T47D (cell line): ENCODE measurements around the gene FAM53A.

Experiments used
- DNase-seq, 2 experiments: peaks; one replicate each; pipeline versions ENCODE4 v3.0.0 to v3.0.0-alpha.2; 2011 to 2012; ENCODE audit warnings: low read depth in 1 of 2, low spot score in 1 of 2
- JUND ChIP-seq: IDR thresholded peaks from 2 replicates; pipeline ENCODE4 v1.6.1; 2012; ENCODE audit warnings: low read depth
- in situ Hi-C: cut with HindIII; loops from 2 replicates; pipeline ENCODE4 v1.10.0; 2016; ENCODE audit warnings: low sequenced_read_pairs, low pct_unique_long_range_greater_than_20kb

FAM53A gene, protein sequence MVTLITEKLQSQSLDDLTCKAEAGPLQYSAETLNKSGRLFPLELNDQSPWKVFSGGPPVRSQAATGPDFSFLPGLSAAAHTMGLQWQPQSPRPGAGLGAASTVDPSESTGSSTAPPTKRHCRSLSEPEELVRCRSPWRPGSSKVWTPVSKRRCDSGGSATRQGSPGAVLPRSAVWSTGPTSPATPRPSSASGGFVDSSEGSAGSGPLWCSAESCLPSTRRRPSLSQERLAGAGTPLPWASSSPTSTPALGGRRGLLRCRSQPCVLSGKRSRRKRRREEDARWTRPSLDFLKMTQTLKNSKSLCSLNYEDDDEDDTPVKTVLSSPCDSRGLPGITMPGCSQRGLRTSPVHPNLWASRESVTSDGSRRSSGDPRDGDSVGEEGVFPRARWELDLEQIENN

DNA sequence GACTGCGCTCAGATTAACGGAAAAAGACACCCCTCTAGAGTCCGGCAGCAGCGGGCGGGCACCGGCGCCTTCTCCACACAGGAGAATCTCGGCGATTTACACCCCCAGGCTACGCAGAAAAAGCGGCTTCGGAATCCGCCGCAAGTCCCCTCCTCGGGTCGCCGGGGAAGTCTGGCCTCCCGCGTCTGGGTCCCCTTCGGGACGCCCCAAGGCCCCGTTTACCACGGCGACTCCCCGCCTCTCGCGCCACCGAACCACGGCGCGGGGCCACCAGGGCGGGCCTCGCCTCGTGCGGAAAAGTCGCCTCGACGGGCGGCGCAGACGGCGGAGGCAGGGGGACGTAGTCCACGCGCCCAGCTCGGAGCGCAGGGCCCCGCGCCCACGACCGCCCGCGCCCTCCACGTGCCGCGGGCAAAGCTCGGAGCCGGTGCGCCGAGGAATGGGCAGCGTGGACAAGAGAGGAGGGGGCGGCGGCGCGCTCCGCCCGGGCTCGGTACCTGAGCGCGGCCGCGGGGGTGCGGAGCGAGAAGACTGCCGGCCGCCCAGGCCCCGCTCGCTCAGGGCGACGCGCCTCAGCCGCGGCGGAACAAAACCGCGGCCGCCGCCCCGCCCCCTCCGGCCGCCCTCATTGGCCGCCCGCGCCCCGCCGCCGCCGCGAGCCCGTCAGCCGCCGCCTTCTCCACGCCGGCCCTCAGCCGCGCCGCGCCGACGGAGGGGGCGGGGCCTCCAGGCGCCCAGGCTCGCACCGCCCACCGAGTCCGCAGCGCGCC, at the start of gene FAM53A:
Gene FAM53A, minus strand, starts transcription at position 578 of the 770 bp plus-strand sequence. CDS start 15,572 bp downstream, outside the sequence.
- DNase-seq = peak; percentile 86 to 94
- in situ Hi-C loops = no loop called here
- no peak for TF ChIP-seq JUND

DNA sequence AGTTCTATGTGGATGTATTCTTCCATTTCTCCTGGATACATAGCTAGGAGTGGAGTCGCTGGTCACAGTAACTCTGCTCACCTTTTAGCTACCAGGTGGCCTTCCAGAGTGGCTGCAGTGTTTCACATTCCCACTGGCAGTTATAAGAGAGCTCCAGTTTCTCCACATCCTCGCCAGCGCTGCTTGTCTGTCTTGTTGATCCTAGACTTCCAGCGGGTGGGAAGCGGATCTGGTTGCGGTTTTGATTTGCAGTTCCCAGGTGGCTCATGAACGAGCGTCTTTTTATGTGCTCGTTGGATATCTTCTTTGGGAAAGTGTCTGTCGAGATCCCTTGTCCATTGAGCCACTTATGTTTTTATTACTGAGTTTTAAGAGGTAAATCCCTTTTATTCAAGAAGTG, 48.8 kb upstream of the FAM53A start:
- in situ Hi-C loops = no loop called here
- no peak for DNase-seq
- TF ChIP-seq JUND = no peak

DNA sequence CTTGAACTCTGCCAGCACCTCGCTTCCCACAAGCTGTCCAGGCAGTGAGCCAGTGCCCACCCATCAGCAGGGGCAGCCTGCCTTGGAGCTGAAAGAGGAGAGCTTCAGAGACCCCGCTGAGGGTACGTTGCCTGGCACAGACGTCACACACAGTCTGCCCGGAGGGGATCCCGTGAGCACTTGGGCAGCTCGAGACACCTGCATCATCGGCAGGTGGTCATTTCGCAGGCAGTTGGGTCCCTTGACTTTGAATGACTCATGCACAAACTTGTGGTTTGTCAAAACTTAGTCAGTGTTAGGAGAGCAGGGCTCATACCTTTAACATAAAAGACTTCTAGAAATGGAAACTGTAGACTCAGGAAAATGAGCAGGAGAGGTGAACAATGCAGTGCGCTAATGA, 47.1 kb upstream of the FAM53A start:
- DNase-seq = no peak
- TF ChIP-seq JUND = no peak
- in situ Hi-C loops = no loop called here

DNA sequence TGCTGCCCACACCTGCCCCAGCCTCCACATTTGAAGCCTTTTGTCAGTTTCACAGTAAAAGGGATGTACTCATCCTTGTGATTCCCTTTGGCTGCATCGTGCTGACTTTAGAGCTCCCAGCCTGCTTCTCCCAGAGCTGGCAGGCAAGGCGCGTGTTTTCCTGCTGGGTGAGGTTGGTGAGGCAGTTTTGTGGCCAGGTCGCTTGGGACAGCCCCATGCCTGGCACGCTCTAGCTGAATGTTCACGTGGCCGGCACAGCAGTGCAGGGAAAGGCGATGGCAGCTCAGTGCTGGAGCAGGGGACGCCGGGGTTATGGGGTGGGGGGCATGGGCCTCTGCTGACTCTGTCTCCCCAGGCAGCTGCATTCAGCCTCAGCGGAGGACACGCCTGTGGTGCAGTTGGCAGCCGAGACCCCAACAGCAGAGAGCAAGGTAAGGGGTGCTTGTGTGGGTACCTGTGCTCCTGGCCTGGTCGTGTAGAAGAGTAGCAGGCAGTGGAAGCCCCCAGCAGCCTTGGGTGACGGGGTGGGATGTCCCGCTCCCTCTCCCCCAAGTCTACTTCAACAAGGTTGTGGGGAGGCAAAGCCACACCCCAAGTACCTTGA, 46.5 kb upstream of the FAM53A start:
- in situ Hi-C loops = no loop called here
- no peak for DNase-seq
- no peak for TF ChIP-seq JUND

DNA sequence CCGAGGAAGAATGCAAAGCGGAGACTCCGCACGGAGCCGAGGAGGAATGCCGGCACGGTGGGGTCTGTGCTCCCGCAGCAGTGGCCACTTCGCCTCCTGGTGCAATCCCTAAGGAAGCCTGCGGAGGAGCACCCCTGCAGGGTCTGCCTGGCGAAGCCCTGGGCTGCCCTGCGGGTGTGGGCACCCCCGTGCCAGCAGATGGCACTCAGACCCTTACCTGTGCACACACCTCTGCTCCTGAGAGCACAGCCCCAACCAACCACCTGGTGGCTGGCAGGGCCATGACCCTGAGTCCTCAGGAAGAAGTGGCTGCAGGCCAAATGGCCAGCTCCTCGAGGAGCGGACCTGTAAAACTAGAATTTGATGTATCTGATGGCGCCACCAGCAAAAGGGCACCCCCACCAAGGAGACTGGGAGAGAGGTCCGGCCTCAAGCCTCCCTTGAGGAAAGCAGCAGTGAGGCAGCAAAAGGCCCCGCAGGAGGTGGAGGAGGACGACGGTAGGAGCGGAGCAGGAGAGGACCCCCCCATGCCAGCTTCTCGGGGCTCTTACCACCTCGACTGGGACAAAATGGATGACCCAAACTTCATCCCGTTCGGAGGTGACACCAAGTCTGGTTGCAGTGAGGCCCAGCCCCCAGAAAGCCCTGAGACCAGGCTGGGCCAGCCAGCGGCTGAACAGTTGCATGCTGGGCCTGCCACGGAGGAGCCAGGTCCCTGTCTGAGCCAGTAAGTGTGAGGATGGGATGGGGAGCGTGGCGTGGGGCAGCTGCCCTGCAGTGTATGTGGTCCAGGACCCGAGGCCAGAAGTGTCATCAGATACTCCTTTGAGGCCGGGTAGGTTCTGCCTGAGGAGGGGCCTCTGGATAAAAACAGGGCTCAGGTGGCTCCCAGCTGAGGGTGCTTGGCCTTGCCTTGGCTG, 44.2 kb upstream of the FAM53A start:
- no peak for DNase-seq
- no peak for TF ChIP-seq JUND
- in situ Hi-C loops = no loop called here

DNA sequence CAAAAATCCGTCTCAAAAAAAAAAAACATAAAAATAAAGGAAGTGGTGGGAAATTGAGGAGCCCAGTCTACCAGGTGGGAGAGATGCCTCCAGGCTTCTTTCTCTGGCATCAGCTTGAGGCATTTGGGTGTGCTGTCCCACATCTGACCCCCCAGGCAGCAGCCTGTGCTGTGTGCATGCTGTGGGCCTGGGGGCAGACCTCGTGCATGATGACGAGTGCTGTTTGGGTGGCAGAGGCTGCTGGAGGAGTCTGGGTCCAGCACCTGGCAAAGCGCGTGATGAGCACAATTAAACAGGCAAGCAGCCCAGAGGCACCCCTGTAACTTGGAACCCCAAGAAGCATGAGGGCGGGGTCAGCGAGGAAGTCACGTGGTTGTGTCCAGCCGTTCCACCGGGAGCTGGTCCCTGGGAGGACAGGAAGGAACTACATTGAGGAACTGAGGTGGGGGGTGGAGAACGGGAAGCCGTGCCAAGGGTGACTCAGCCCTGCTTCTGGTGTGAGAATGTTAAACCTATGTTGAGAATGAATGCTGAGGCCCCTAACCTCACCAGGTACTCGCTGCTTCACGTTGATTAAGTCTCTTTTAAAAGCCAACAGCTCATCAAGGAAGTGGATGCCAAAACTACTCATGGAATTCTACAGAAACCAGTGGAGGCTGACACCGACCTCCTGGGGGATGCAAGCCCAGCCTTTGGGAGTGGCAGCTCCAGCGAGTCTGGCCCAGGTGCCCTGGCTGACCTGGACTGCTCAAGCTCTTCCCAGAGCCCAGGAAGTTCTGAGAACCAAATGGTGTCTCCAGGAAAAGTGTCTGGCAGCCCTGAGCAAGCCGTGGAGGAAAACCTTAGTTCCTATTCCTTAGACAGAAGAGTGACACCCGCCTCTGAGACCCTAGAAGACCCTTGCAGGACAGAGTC, 43.3 kb upstream of the FAM53A start:
- in situ Hi-C loops = no loop called here
- DNase-seq = no peak
- TF ChIP-seq JUND = no peak

DNA sequence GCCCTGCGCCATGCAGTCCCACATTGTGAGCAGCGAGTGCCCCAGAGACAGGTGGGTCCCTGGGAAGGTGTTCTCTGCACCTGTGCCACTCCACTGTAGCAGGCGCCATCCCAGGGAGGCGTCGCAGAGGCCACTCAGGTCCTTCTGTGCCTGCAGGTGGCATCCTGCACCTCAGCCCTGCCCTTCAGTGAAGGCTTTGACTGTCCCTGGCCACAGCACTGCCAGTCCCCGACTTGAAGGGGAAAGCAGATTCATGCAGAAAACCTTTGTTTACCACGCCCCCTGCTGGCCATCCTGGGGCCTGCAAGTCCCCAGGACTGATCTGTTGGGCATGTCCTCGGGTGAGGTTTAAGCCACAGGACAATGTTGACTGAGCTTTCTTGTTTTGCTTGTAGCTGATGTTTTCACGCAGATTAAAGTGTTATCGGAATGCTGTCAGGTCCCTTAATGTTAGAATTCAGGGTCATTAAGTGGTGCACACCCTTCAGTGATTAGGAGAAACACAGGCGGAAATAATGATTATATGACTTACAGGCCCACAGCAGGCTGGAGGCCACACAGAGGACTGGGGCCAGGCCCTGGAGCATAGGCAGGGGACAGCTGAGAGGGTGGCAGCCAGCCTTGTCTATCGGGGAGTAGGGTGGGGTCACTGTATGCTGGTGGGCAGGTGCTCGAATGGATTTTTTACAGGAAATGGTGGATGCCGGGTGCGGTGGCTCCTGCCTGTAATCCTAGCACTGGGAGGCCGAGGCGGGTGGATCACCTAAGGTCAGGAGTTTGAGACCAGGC, 42.2 kb upstream of the FAM53A start:
- peak; percentile 83 to 92 for DNase-seq
- in situ Hi-C loops = no loop called here
- no peak for TF ChIP-seq JUND

DNA sequence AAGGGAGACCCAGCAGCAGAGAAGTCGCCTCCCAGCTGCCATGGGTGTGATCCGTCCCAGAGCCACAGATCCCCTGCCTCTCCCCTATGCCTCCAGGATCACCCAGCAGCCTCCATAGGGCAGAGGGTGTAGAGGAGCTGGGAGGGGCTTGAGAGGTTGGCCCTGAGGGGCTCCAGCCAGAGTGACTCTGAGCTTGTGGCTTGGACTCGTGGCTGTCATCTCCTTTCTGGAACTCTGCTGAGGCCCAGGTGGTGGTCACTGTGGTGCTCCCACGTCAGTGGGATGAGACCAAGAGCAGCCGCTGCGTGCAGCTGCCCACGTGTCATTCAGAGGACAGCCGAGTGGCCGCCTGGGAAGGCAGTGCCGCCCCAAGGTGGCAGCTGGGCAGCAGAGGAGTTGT, 41.4 kb upstream of the FAM53A start:
- DNase-seq = no peak
- no peak for TF ChIP-seq JUND
- in situ Hi-C loops = no loop called here

DNA sequence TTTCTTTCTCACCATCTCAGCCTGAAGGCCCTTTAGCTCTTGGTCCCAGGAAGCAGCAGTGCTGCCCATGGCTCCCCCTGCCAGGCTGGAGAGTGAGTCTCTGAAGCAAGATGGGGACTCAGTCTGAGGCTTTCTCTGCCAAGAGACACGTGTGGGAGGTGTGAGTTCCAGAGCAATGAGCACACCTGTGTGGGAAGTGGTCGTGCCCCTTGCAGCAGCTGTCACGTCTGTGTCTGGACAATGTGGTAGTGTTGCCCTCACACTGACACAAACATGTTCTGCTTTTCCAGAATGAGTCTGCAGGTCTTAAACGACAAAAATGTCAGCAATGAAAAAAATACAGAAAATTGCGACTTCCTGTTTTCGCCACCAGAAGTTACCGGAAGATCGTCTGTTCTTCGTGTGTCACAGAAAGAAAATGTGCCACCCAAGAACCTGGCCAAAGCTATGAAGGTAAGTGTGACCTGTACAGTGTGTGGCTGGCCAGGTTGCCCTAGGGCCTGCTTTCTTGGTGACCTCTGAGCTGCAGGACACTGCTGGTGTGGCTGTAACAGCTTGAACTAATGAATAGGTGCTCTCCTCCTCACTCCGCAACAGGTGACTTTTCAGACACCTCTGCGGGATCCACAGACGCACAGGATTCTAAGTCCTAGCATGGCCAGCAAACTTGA, 39.2 kb upstream of the FAM53A start:
- in situ Hi-C loops = no loop called here
- TF ChIP-seq JUND = no peak
- DNase-seq = no peak

DNA sequence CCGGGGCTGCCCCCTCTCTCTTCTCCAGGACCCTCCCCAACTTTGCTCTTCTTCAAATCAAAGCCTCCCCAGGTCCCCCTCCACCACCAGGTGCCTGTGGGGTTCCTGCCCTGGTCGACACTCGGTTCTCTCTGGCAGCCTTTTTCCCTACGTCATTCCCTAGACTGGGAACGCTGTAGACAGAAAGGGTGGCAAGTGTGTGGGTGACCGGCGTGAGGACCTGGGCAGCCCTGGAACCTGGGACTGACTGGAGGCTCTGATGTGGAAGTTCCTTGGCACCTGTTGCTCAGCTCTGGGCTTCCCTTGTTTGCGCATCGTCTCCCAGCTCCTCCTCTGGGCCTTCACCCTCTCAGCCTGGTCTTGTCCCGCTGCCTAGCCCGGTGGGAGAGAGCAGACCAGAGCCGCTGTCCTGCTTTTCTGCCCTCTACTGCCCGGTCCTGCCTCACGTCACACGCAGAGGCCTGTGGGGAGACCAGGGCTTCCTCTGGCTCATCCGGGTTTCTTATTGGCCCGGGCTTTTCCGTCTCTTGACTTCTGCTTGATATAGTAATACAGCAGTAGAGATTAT, 38.5 kb upstream of the FAM53A start:
- TF ChIP-seq JUND = no peak
- no peak for DNase-seq
- in situ Hi-C loops = no loop called here
